Measurements from ENCODE around the gene RNPEPL1.

Gene RNPEPL1

DNA sequence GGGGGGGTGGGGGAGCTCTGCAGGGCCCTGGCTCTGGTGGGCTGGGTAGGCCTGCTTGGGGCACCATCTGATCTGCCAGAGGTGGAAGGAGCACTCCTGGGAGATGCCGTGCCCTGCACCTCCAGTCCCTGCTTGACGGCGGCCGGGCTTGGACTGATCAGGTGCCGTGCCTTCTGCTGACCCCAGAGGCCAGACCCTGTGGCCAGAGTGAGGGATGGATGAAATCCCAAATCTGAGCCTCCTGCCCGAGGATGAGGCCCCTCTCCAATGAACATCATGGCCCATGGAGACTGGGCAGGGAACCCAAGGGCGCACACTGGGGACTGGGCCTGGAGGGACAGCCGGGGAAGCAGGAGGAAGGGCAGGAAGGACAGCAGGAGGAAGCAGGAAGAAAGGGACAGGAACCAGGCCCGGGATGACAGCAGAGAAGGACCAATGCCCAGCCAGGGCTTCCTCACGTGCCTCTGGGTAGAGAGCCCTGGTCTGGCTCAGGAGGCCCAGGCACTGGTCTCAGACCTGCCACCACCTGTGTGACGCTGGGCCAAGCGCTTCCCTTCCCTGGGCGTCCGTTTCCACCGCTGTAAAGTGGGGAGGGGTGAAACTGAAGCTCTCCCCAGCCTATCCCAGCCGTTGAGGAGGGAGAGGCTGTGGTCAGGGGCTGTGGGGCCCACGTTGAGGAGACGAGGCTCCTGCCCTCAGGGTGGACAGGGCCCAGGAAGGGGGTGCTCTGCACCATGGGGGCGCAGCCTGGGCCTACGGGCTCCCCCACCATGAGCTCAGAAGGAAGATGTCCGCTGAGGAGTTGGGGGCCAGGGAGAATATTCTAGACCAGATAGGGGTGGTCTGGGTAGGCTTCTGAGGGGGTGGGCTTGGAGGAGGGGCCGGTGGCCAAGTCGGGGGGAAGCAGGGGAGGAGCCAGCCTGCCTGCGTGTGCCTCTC, 56.0 kb downstream of the RNPEPL1 start:
- Histone ChIP-seq H4K12ac (ENCODE audit: low read depth, low read length) (no peak overlapping the region), H4K91ac (ENCODE audit: low read depth, low read length) (no peak overlapping the region), H3K4ac (ENCODE audit: low read depth, low read length) (no peak overlapping the region), H3K9ac (ENCODE audit: low read length) (no peak overlapping the region), H2BK12ac (ENCODE audit: low read length) (no peak overlapping the region), H3K4me2 (ENCODE audit: low read length) (no peak overlapping the region), H3K36me3 (ENCODE audit: control insufficient read depth in 1 of 2, insufficient read depth in 2 of 2, low read length in 2 of 2) (no peaks in the 10 kb centered on the region), H2BK5ac (ENCODE audit: low read depth, low read length, poor library complexity) (no peak overlapping the region), H3K79me2 (ENCODE audit: control insufficient read depth, insufficient read depth, low read length, poor library complexity) (no peaks in the 10 kb centered on the region), H3K27me3 (ENCODE audit: insufficient read depth, low read length) (no peaks in the 10 kb centered on the region), H2AFZ (ENCODE audit: insufficient read depth, low read length, poor library complexity) (no peak overlapping the region), H3K27ac (ENCODE audit: low read depth, low read length) (no peak overlapping the region), H4K8ac (ENCODE audit: low read depth, low read length) (no peak overlapping the region), H2AK5ac (ENCODE audit: low read length) (no peak overlapping the region), H3K23ac (ENCODE audit: low read length) (no peak overlapping the region), H2BK120ac (ENCODE audit: insufficient read depth, low read length, poor library complexity) (no peak overlapping the region), H3K9me3 (ENCODE audit: insufficient read depth, low read depth, low read length) (peaks cover 9% of the 10 kb centered on the region), H3K79me1 (ENCODE audit: low read length) (no peaks in the 10 kb centered on the region), H3K14ac (ENCODE audit: low read length) (no peak overlapping the region), H3K18ac (ENCODE audit: low read length) (no peak overlapping the region), H3K4me3 (ENCODE audit: low read depth, low read length) (no peak overlapping the region), H3K4me1 (ENCODE audit: control insufficient read depth in 1 of 2, insufficient read depth in 2 of 2, low read length in 2 of 2) (no peaks in the 10 kb centered on the region)
- WGBS (ENCODE audit: extremely low coverage, insufficient coverage, insufficient read length) = no CpG with 5 or more reads among the region's 24 CpGs
- peak in 1 of 2 donors; percentile 3 for DNase-seq

DNA sequence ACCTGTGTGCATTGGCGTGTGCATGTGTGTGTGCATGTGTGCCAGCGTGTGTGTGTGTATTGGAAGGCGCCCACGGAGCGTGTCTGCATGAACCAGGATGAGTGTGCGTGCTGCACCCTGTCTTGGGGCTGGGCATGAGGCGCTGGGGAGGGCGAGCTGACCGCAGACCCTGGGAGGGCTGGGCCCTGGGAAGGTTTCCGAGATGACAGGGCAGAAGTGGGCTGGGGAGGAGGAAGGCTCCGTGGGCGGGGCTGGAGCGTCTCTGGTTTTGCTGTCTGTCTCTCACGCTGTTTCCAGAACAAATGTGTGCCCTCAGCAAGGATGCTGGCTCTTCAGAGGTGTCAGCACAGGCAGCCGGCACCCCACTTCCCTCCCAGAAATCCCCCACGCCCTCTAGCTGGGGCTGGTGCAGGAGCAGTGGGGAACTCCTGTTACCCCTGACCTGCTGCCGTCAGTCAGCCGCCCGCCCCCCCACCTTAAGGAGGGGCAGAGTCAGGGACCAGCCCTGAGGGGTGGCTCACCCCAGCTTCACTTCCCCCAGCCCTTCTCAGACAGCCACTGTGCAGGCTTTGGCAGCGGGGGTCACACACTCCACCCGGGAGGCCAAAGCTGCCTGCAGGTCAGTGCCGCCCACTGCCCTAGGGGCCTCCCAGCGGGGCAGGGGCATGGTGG, 56.8 kb downstream of the RNPEPL1 start, which contains the start of gene GPR35:
TSS of gene GPR35 (plus strand) at position 531 of the 672 bp plus-strand sequence. CDS start 4,473 bp downstream, outside the sequence.
- Histone ChIP-seq H2AK5ac (ENCODE audit: low read length) (no peak within 1 kb of the TSS), H2BK5ac (ENCODE audit: low read depth, low read length, poor library complexity) (no peak within 1 kb of the TSS), H3K4me2 (ENCODE audit: low read length) (no peak within 1 kb of the TSS), H3K4me3 (ENCODE audit: low read depth, low read length) (peak within 1 kb of the TSS; percentile 16), H3K4me1 (ENCODE audit: control insufficient read depth in 1 of 2, insufficient read depth in 2 of 2, low read length in 2 of 2) (no peaks in the 10 kb centered on the region), H4K12ac (ENCODE audit: low read depth, low read length) (no peak within 1 kb of the TSS), H3K4ac (ENCODE audit: low read depth, low read length) (no peak within 1 kb of the TSS), H3K9ac (ENCODE audit: low read length) (no peak within 1 kb of the TSS), H3K9me3 (ENCODE audit: insufficient read depth, low read depth, low read length) (peaks cover 13% of the 10 kb centered on the region), H3K18ac (ENCODE audit: low read length) (no peak within 1 kb of the TSS), H4K8ac (ENCODE audit: low read depth, low read length) (no peak within 1 kb of the TSS), H2BK120ac (ENCODE audit: insufficient read depth, low read length, poor library complexity) (no peak within 1 kb of the TSS), H2AFZ (ENCODE audit: insufficient read depth, low read length, poor library complexity) (no peak within 1 kb of the TSS), H2BK12ac (ENCODE audit: low read length) (no peak within 1 kb of the TSS), H4K91ac (ENCODE audit: low read depth, low read length) (no peak within 1 kb of the TSS), H3K36me3 (ENCODE audit: control insufficient read depth in 1 of 2, insufficient read depth in 2 of 2, low read length in 2 of 2) (no peaks in the 10 kb centered on the region), H3K79me1 (ENCODE audit: low read length) (no peaks in the 10 kb centered on the region), H3K27ac (ENCODE audit: low read depth, low read length) (no peak within 1 kb of the TSS), H3K23ac (ENCODE audit: low read length) (no peak within 1 kb of the TSS), H3K14ac (ENCODE audit: low read length) (no peak within 1 kb of the TSS), H3K27me3 (ENCODE audit: insufficient read depth, low read length) (no peaks in the 10 kb centered on the region), H3K79me2 (ENCODE audit: control insufficient read depth, insufficient read depth, low read length, poor library complexity) (no peaks in the 10 kb centered on the region)
- WGBS (ENCODE audit: extremely low coverage, insufficient coverage, insufficient read length) = no CpG with 5 or more reads among the region's 23 CpGs
- DNase-seq = peak; percentile 26 to 42

DNA sequence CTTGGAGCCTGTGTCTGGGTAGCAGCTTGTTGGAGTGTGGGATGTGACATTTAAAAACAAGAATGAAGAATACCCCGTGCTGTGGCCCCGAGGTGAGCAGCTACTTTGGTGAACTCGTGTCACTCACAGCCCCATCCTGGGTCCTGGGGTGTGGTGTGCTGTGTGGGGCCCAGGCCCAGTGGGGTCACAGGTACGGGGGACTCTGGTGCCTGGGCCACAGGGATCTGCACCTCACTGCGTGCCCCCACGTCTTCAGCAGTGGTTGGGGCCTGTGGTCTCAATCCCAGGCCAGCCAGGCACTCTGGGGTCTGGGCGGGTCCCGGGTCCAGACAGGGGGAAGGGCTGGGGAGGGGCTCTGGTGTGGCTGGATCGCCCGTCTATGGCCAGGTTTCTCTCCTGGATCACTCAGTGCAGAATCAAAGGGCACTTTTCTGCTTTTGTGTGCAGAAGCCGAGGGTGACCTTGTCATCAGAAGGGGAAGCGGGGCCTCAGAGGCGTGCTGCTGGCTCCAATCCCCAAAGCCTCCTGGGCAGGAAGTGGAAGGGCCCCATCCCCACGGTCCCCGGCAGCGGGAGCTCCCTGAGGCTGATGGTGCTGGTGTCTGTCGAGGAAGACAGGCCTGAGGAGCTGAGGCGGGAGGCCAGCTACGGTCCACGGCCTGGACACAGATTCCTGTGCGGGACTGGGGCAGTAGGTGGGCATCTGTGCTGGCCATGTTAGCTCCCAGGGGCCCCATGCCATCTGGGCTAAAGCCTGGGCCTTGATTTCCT, 58.4 kb downstream of the RNPEPL1 start:
- H3K36me3 ChIP-seq (ENCODE audit: control insufficient read depth in 1 of 2, insufficient read depth in 2 of 2, low read length in 2 of 2) = no peaks in the 10 kb centered on the region
- H3K4me1 ChIP-seq (ENCODE audit: control insufficient read depth in 1 of 2, insufficient read depth in 2 of 2, low read length in 2 of 2) = no peaks in the 10 kb centered on the region
- no peak overlapping the region for H2BK12ac ChIP-seq (ENCODE audit: low read length)
- no peak overlapping the region for H3K23ac ChIP-seq (ENCODE audit: low read length)
- no peaks in the 10 kb centered on the region for H3K79me1 ChIP-seq (ENCODE audit: low read length)
- H4K12ac ChIP-seq (ENCODE audit: low read depth, low read length) = no peak overlapping the region
- H4K91ac ChIP-seq (ENCODE audit: low read depth, low read length) = no peak overlapping the region
- no peak overlapping the region for H4K8ac ChIP-seq (ENCODE audit: low read depth, low read length)
- H3K9me3 ChIP-seq (ENCODE audit: insufficient read depth, low read depth, low read length) = peaks cover 20% of the 10 kb centered on the region
- H2BK120ac ChIP-seq (ENCODE audit: insufficient read depth, low read length, poor library complexity) = no peak overlapping the region
- no peak overlapping the region for H3K27ac ChIP-seq (ENCODE audit: low read depth, low read length)
- no peak overlapping the region for H3K4me2 ChIP-seq (ENCODE audit: low read length)
- H3K27me3 ChIP-seq (ENCODE audit: insufficient read depth, low read length) = no peaks in the 10 kb centered on the region
- no peak overlapping the region for H3K4ac ChIP-seq (ENCODE audit: low read depth, low read length)
- no peak overlapping the region for H3K9ac ChIP-seq (ENCODE audit: low read length)
- DNase-seq = no peak
- H3K79me2 ChIP-seq (ENCODE audit: control insufficient read depth, insufficient read depth, low read length, poor library complexity) = no peaks in the 10 kb centered on the region
- no peak overlapping the region for H3K14ac ChIP-seq (ENCODE audit: low read length)
- H2AK5ac ChIP-seq (ENCODE audit: low read length) = no peak overlapping the region
- H2BK5ac ChIP-seq (ENCODE audit: low read depth, low read length, poor library complexity) = no peak overlapping the region
- no CpG with 5 or more reads among the region's 21 CpGs for WGBS (ENCODE audit: extremely low coverage, insufficient coverage, insufficient read length)
- no peak overlapping the region for H3K18ac ChIP-seq (ENCODE audit: low read length)
- no peak overlapping the region for H3K4me3 ChIP-seq (ENCODE audit: low read depth, low read length)
- no peak overlapping the region for H2AFZ ChIP-seq (ENCODE audit: insufficient read depth, low read length, poor library complexity)

DNA sequence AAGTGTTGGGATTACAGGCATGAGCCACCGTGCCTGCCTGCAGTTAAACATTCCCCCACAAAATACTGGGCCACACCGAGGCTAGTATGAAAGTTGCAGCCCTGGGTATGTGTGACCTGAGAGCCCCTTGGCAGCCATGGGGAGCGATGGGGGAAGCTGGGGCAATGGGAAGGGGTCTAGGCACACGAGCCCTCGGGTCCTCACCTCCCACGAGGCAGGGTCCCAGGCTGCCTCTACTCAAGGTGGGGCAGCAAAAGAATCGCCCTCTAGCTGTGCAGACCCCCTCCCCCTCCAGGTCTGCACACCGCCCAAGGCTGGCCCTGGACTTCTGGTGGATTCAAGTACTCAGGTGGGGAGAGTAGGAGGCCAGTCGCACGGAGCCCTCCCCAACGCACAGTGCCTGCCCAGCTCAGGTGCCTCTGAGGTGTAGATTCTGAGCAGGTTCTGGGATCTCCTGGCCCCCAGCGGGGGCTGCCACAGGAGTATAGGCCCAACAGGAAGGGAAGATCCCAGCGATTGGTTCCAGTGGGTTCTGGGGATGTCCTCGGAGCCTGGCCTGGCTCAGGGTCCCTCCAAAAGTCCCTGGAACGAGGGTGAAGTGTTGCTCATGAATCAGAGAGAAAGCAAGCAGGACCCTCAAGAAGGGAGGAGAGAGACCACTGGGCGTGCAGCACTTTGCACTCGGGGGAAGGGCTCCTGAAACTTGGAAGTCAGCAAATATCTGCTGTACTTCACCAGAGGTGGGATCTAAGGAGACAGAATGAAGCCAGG, 59.6 kb downstream of the RNPEPL1 start:
- Histone ChIP-seq H2AK5ac (ENCODE audit: low read length) (no peak overlapping the region), H3K18ac (ENCODE audit: low read length) (no peak overlapping the region), H3K14ac (ENCODE audit: low read length) (no peak overlapping the region), H3K79me1 (ENCODE audit: low read length) (no peaks in the 10 kb centered on the region), H2BK12ac (ENCODE audit: low read length) (no peak overlapping the region), H3K27me3 (ENCODE audit: insufficient read depth, low read length) (no peaks in the 10 kb centered on the region), H4K8ac (ENCODE audit: low read depth, low read length) (no peak overlapping the region), H3K4me3 (ENCODE audit: low read depth, low read length) (no peak overlapping the region), H3K79me2 (ENCODE audit: control insufficient read depth, insufficient read depth, low read length, poor library complexity) (no peaks in the 10 kb centered on the region), H3K36me3 (ENCODE audit: control insufficient read depth in 1 of 2, insufficient read depth in 2 of 2, low read length in 2 of 2) (no peaks in the 10 kb centered on the region), H3K4ac (ENCODE audit: low read depth, low read length) (no peak overlapping the region), H3K27ac (ENCODE audit: low read depth, low read length) (no peak overlapping the region), H3K4me1 (ENCODE audit: control insufficient read depth in 1 of 2, insufficient read depth in 2 of 2, low read length in 2 of 2) (no peaks in the 10 kb centered on the region), H2AFZ (ENCODE audit: insufficient read depth, low read length, poor library complexity) (no peak overlapping the region), H3K9ac (ENCODE audit: low read length) (no peak overlapping the region), H3K4me2 (ENCODE audit: low read length) (no peak overlapping the region), H3K9me3 (ENCODE audit: insufficient read depth, low read depth, low read length) (peaks cover 29% of the 10 kb centered on the region), H2BK5ac (ENCODE audit: low read depth, low read length, poor library complexity) (no peak overlapping the region), H4K91ac (ENCODE audit: low read depth, low read length) (no peak overlapping the region), H2BK120ac (ENCODE audit: insufficient read depth, low read length, poor library complexity) (no peak overlapping the region), H4K12ac (ENCODE audit: low read depth, low read length) (no peak overlapping the region), H3K23ac (ENCODE audit: low read length) (no peak overlapping the region)
- WGBS (ENCODE audit: extremely low coverage, insufficient coverage, insufficient read length) = no CpG with 5 or more reads among the region's 17 CpGs
- no peak for DNase-seq
